GM19025 (cell line): ENCODE data around the gene ERP29.
"Not testable (repeated sequence)": the region's sequence is repeated elsewhere in the genome, so short reads cannot be mapped to it uniquely, and the experiment has no call there.

ENCODE experiments used
- ATAC-seq: cut with Tn5 transposase; IDR thresholded peaks from one replicate; pipeline ENCODE4 v1.9.1; 2021; ENCODE audit warnings: mild to moderate bottlenecking, low read depth, moderate library complexity; ENCODE audit not compliant: unreplicated experiment

The ERP29 gene

GRCh38 chr12:112000820-112001219 is 12.4 kb upstream of the ERP29 start:
- no peak for ATAC-seq

GRCh38 chr12:112001576-112001975 is 11.7 kb upstream of the ERP29 start:
- ATAC-seq = no peak

GRCh38 chr12:112004041-112004440 is 9.2 kb upstream of the ERP29 start:
- ATAC-seq = no peak

- no peak for ATAC-seq
These were observed 7.5 kb upstream of the ERP29 start for GRCh38 chr12:112005419-112006395.

GRCh38 chr12:112007945-112008344 is 5.3 kb upstream of the ERP29 start:
- no peak for ATAC-seq

- no peak for ATAC-seq
These were observed 4.3 kb upstream of the ERP29 start for GRCh38 chr12:112008918-112009317.

- not testable (repeated sequence) for ATAC-seq
These were observed 3.6 kb upstream of the ERP29 start for GRCh38 chr12:112009596-112009995.

GRCh38 chr12:112010415-112011344 is 2.5 kb upstream of the ERP29 start:
- ATAC-seq = no peak

- no peak for ATAC-seq
These were observed 1.5 kb upstream of the ERP29 start for GRCh38 chr12:112011685-112012084.

- ATAC-seq = peak; percentile 21
These were observed 576 bp downstream of the ERP29 start for GRCh38 chr12:112013601-112014402.

GRCh38 chr12:112015938-112016337 is 2.7 kb downstream of the ERP29 start:
- no peak for ATAC-seq

GRCh38 chr12:112017041-112017440 is 3.8 kb downstream of the ERP29 start:
- ATAC-seq = no peak

GRCh38 chr12:112018571-112019237 is 5.5 kb downstream of the ERP29 start:
- ATAC-seq = no peak

GRCh38 chr12:112020947-112021457 is 7.8 kb downstream of the ERP29 start:
- ATAC-seq = no peak

GRCh38 chr12:112022241-112023016 is 9.2 kb downstream of the ERP29 start:
- no peak for ATAC-seq

GRCh38 chr12:112023759-112024396 is 10.7 kb downstream of the ERP29 start:
- no peak for ATAC-seq

GRCh38 chr12:112025808-112026375 is 12.7 kb downstream of the ERP29 start:
- ATAC-seq = no peak

- ATAC-seq = no peak
These were observed 16.1 kb downstream of the ERP29 start for GRCh38 chr12:112029301-112029700.
